ENCODE measurements around the gene C21orf91. TPM values are rescaled to one million over a fixed set of nuclear protein-coding genes. Genes with fewer than 3 reads are reported as not detected.

The C21orf91 gene
- total RNA-seq, 1 donor from 2014 or later: 35.8 TPM

- Mint-ChIP-seq H3K4me1 (ENCODE audit: unreplicated experiment) (no peaks in the 10 kb centered on the region), H3K27me3 (peaks cover 9% of the 10 kb centered on the region), H3K27ac (no peak overlapping the region), H3K36me3 (peaks cover 49% of the 10 kb centered on the region), H3K9me3 (peaks cover 8% of the 10 kb centered on the region), H3K4me3 (no peak overlapping the region)
- no peak for TF ChIP-seq CTCF (conservative IDR thresholded peaks at IDR 0.05)
- no peak for DNase-seq (ENCODE audit: extremely low spot score, unreplicated experiment)
Observed at GRCh38 chr21:17783003-17783402, 36.2 kb downstream of the C21orf91 start.

GRCh38 chr21:17782051-17782450 lies 37.1 kb downstream of the C21orf91 start:
- TF ChIP-seq CTCF (conservative IDR thresholded peaks at IDR 0.05): no peak
- Mint-ChIP-seq H3K9me3 (peaks cover 8% of the 10 kb centered on the region), H3K4me3 (no peak overlapping the region), H3K27me3 (peaks cover 15% of the 10 kb centered on the region), H3K27ac (no peak overlapping the region), H3K36me3 (peaks cover 42% of the 10 kb centered on the region), H3K4me1 (ENCODE audit: unreplicated experiment) (peaks cover 2% of the 10 kb centered on the region)
- DNase-seq (ENCODE audit: extremely low spot score, unreplicated experiment): no peak

GRCh38 chr21:17781524-17781923 lies 37.6 kb downstream of the C21orf91 start:
- H3K9me3 Mint-ChIP-seq: peaks cover 8% of the 10 kb centered on the region
- H3K4me1 Mint-ChIP-seq (ENCODE audit: unreplicated experiment): peaks cover 5% of the 10 kb centered on the region
- H3K27me3 Mint-ChIP-seq: peaks cover 18% of the 10 kb centered on the region
- no peak overlapping the region for H3K4me3 Mint-ChIP-seq
- no peak for TF ChIP-seq CTCF (conservative IDR thresholded peaks at IDR 0.05)
- peaks cover 36% of the 10 kb centered on the region for H3K36me3 Mint-ChIP-seq
- no peak overlapping the region for H3K27ac Mint-ChIP-seq
- no peak for DNase-seq (ENCODE audit: extremely low spot score, unreplicated experiment)

GRCh38 chr21:17780539-17780938 lies 38.6 kb downstream of the C21orf91 start:
- TF ChIP-seq CTCF (conservative IDR thresholded peaks at IDR 0.05): no peak
- peaks cover 29% of the 10 kb centered on the region for H3K36me3 Mint-ChIP-seq
- H3K27ac Mint-ChIP-seq: no peak overlapping the region
- no peak overlapping the region for H3K4me3 Mint-ChIP-seq
- H3K4me1 Mint-ChIP-seq (ENCODE audit: unreplicated experiment): peaks cover 5% of the 10 kb centered on the region
- peaks cover 18% of the 10 kb centered on the region for H3K27me3 Mint-ChIP-seq
- H3K9me3 Mint-ChIP-seq: peaks cover 4% of the 10 kb centered on the region
- no peak for DNase-seq (ENCODE audit: extremely low spot score, unreplicated experiment)

GRCh38 chr21:17779980-17780379 lies 39.2 kb downstream of the C21orf91 start:
- no peak for DNase-seq (ENCODE audit: extremely low spot score, unreplicated experiment)
- H3K4me1 Mint-ChIP-seq (ENCODE audit: unreplicated experiment): peaks cover 5% of the 10 kb centered on the region
- H3K27ac Mint-ChIP-seq: no peak overlapping the region
- H3K9me3 Mint-ChIP-seq: peaks cover 4% of the 10 kb centered on the region
- peaks cover 15% of the 10 kb centered on the region for H3K27me3 Mint-ChIP-seq
- H3K4me3 Mint-ChIP-seq: no peak overlapping the region
- no peak for TF ChIP-seq CTCF (conservative IDR thresholded peaks at IDR 0.05)
- H3K36me3 Mint-ChIP-seq: peaks cover 23% of the 10 kb centered on the region

GRCh38 chr21:17779496-17779895 lies 39.7 kb downstream of the C21orf91 start:
- TF ChIP-seq CTCF (conservative IDR thresholded peaks at IDR 0.05): no peak
- Mint-ChIP-seq H3K4me1 (ENCODE audit: unreplicated experiment) (peaks cover 5% of the 10 kb centered on the region), H3K36me3 (peaks cover 18% of the 10 kb centered on the region), H3K27me3 (peaks cover 15% of the 10 kb centered on the region), H3K27ac (no peak overlapping the region), H3K9me3 (peaks cover 4% of the 10 kb centered on the region), H3K4me3 (no peak overlapping the region)
- DNase-seq (ENCODE audit: extremely low spot score, unreplicated experiment): no peak
